ENCODE measurements around the gene SAP30.

DNA sequence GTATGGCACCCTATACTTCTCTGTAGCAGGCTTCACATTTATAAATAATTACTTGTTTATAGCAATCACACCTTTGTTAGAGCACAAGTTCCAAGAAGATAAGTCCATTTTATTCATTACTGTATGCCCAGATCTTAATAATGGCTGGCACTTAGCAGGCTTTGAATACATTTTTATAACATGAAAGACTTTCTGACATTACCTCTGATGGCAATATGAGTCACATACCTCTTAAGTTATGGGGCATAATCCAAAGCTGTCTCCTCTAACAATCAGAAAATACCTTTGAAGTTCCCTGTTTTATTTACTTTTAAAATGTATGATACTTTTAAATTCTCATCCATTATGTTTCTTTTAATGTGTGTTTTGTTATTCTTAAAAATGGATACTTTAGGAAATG, 16.0 kb downstream of the SAP30 start:
- TF ChIP-seq E2F1 (CRISPR knock-in tag; IDR thresholded peaks at IDR 0.05), result no peak
- TF ChIP-seq CTCF (IDR thresholded peaks at IDR 0.05), result no peak
- TF ChIP-seq, protein P1, sequence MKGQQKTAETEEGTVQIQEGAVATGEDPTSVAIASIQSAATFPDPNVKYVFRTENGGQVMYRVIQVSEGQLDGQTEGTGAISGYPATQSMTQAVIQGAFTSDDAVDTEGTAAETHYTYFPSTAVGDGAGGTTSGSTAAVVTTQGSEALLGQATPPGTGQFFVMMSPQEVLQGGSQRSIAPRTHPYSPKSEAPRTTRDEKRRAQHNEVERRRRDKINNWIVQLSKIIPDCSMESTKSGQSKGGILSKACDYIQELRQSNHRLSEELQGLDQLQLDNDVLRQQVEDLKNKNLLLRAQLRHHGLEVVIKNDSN (CRISPR knock-in tag; IDR thresholded peaks at IDR 0.05), result no peak
- TF ChIP-seq OVOL2 (CRISPR knock-in tag; IDR thresholded peaks at IDR 0.05; ENCODE audit: borderline replicate concordance), result no peak
- TF ChIP-seq ZNF263 (CRISPR knock-in tag; IDR thresholded peaks at IDR 0.05; ENCODE audit: low read depth), result no peak
- TF ChIP-seq ZNF121 (CRISPR knock-in tag; IDR thresholded peaks at IDR 0.05), result no peak
- no peak for TF ChIP-seq CREB1 (CRISPR knock-in tag; IDR thresholded peaks at IDR 0.05)
- TF ChIP-seq USF2 (CRISPR knock-in tag; IDR thresholded peaks at IDR 0.05), result no peak
- TF ChIP-seq NR2C2 (CRISPR knock-in tag; IDR thresholded peaks at IDR 0.05), result no peak
- TF ChIP-seq AFF4 (CRISPR knock-in tag; IDR thresholded peaks at IDR 0.05; ENCODE audit: borderline replicate concordance), result no peak
